HepG2 (cell line): Measurements from ENCODE around the gene FUT8. TPM values are rescaled to one million over a fixed set of nuclear protein-coding genes. Genes with fewer than 3 reads are reported as not detected.
A peak's percentile ranks its signal among the peaks of the same experiment; 100 is the strongest.

Source experiments
- ASH2L ChIP-seq: fragments of 300-600, 200-600 bp; sonication (generic); IDR thresholded peaks from 2 replicates; pipeline ENCODE4 v1.7.0; 2017; ENCODE audit warnings: low read depth, mild to moderate bottlenecking, moderate library complexity, mixed read lengths, low read length; ENCODE audit not compliant: insufficient read length
- CBFB ChIP-seq: sonication (generic); formaldehyde crosslinking; IDR thresholded peaks from 2 replicates; pipeline ENCODE4 v1.4.0; 2020; ENCODE audit warnings: missing genetic modification reagents
- FOXA1 ChIP-seq, 2 experiments: fragments of 450-650 bp in 1 of 2; sonication (generic) in 1 of 2; formaldehyde crosslinking in 1 of 2; IDR thresholded peaks; 2 replicates each; pipeline versions ENCODE4 v1.4.0 to v1.6.1; 2016 to 2020; ENCODE audit warnings: missing genetic modification reagents in 1 of 2
- HINFP ChIP-seq: sonication (generic); formaldehyde crosslinking; IDR thresholded peaks from 2 replicates; pipeline ENCODE4 v1.4.0; 2020; ENCODE audit warnings: low read depth, mild to moderate bottlenecking, missing genetic modification reagents
- KIAA2018 ChIP-seq: sonication (generic); formaldehyde crosslinking; IDR thresholded peaks from 2 replicates; pipeline ENCODE4 v1.5.0; 2020; ENCODE audit warnings: mild to moderate bottlenecking, missing genetic modification reagents, borderline replicate concordance
- MYC ChIP-seq: sonication (generic); formaldehyde crosslinking; IDR thresholded peaks from 2 replicates; pipeline ENCODE4 v1.9.0; 2021; ENCODE audit warnings: missing genetic modification reagents, borderline replicate concordance
- NONO ChIP-seq, 2 experiments: fragments of 450-650 bp in 1 of 2; sonication (generic) in 1 of 2; formaldehyde crosslinking in 1 of 2; IDR thresholded peaks in 1 of 2; conservative IDR thresholded peaks in 1 of 2; 2 replicates each; pipeline versions ENCODE4 v1.6.1 to v1.8.0; 2017 to 2022; ENCODE audit warnings: mild to moderate bottlenecking in 1 of 2, missing genetic modification reagents in 1 of 2, moderate library complexity in 1 of 2
- POLR2A ChIP-seq, 2 experiments: IDR thresholded peaks; 2 replicates each; pipeline ENCODE4 v1.6.1; 2011; ENCODE audit warnings: low read depth in 2 of 2, low read length in 2 of 2, mild to moderate bottlenecking in 1 of 2, moderate library complexity in 1 of 2; ENCODE audit not compliant: insufficient read depth in 1 of 2
- SAP130 ChIP-seq: IDR thresholded peaks from 2 replicates; pipeline ENCODE4 v1.6.1; 2016; ENCODE audit warnings: low read depth
- SMAD1 ChIP-seq: sonication (generic); formaldehyde crosslinking; IDR thresholded peaks from 2 replicates; pipeline ENCODE4 v1.4.0; 2020; ENCODE audit warnings: missing genetic modification reagents, low read depth, mild to moderate bottlenecking, borderline replicate concordance
- ZBTB7A ChIP-seq: sonication (generic); formaldehyde crosslinking; IDR thresholded peaks from 2 replicates; pipeline ENCODE4 v1.8.0; 2022; ENCODE audit warnings: mild to moderate bottlenecking, missing genetic modification reagents
- ZMAT3 ChIP-seq: sonication (generic); formaldehyde crosslinking; conservative IDR thresholded peaks from 2 replicates; pipeline ENCODE4 v1.7.0; 2021; ENCODE audit warnings: missing genetic modification reagents
- ZNF317 ChIP-seq: sonication (generic); formaldehyde crosslinking; IDR thresholded peaks from 2 replicates; pipeline ENCODE4 v1.5.0; 2020; ENCODE audit warnings: mild to moderate bottlenecking, missing genetic modification reagents
- ZNF777 ChIP-seq: sonication (generic); formaldehyde crosslinking; IDR thresholded peaks from 2 replicates; pipeline ENCODE4 v1.4.0; 2020; ENCODE audit warnings: missing genetic modification reagents
- ZSCAN5A ChIP-seq: sonication (generic); formaldehyde crosslinking; IDR thresholded peaks from 2 replicates; pipeline ENCODE4 v1.8.0; 2022; ENCODE audit warnings: mild to moderate bottlenecking, missing genetic modification reagents, borderline replicate concordance
- polyA plus RNA-seq, 8 experiments: library from polyadenylated mRNA; depleted of rRNA in 3 of 8; stranded (reverse) in 7 of 8; unstranded in 1 of 8; fragments of >200 nt; fragmentation: Illumina TruSeq in 4 of 8; extraction: Trizol in 4 of 8; gene quantifications; 2 replicates each; pipeline versions ENCODE4 v1.2.1 to v1.2.3, GENCODE V29; 2011 to 2016; ENCODE audit warnings: low read depth in 4 of 8, missing spikeins in 1 of 8, mixed read lengths in 1 of 8; ENCODE audit not compliant: insufficient read depth in 1 of 8
- total RNA-seq, 5 experiments: library from RNA; depleted of rRNA; stranded (reverse); fragments of >200 nt; fragmentation: Illumina TruSeq; extraction: Trizol; gene quantifications; 2 replicates each; pipeline ENCODE4 v1.2.3, GENCODE V29; 2016; ENCODE audit warnings: low read depth in 1 of 5

The FUT8 gene
- total and polyA plus RNA-seq, 2 of the 13 experiments (the other 11 are each of a cell fraction or from before 2014, with no cell fraction given): 9.3 to 17.5 TPM

GRCh38 chr14:65412856-65413738 lies 567 bp downstream of the FUT8 start (continued):
- no peak for TF ChIP-seq KIAA2018 (CRISPR knock-in tag)
- TF ChIP-seq ZNF317 (CRISPR knock-in tag): 0 out of 2 replicates have a peak, but pooled peaks have one; percentile 40
- no peak for TF ChIP-seq FOXA1 (IDR thresholded peaks at IDR 0.05)
- TF ChIP-seq FOXA1 (CRISPR knock-in tag; IDR thresholded peaks at IDR 0.05): 0 out of 2 replicates have a peak, but pooled peaks have one; percentile 2
- TF ChIP-seq SMAD1 (CRISPR knock-in tag): no peak
- 0 out of 2 replicates have a peak, but pooled peaks have one; percentile 0 for TF ChIP-seq MYC (CRISPR knock-in tag)
- no peak for TF ChIP-seq HINFP
- TF ChIP-seq ASH2L: peak; percentile 36
- 0 out of 2 replicates have a peak, but pooled peaks have one; percentile 5 for TF ChIP-seq SAP130 (CRISPR knock-in tag)
- no peak for TF ChIP-seq CBFB (CRISPR knock-in tag)
- TF ChIP-seq ZBTB7A: peak; percentile 24; the same call in 1 of the 2 replicates
- peak; percentile 69; the same call in 1 of the 2 replicates for TF ChIP-seq ZMAT3 (CRISPR knock-in tag)
- TF ChIP-seq ZNF777 (CRISPR knock-in tag): peak; percentile 82
- no peak for TF ChIP-seq ZSCAN5A (CRISPR knock-in tag)
- TF ChIP-seq POLR2A (IDR thresholded peaks at IDR 0.05; ENCODE audit: insufficient read depth in 1 of 2, low read depth in 2 of 2, low read length in 2 of 2): 0 out of 4 replicates have a peak, but pooled peaks of 1 of the 2 experiments have one; percentile 2
- no peak for TF ChIP-seq NONO (IDR thresholded peaks at IDR 0.05)
- 0 out of 2 replicates have a peak, but pooled peaks have one; percentile 26 for TF ChIP-seq NONO (CRISPR knock-in tag; conservative IDR thresholded peaks at IDR 0.05)
